Choroid plexus epithelial cell (primary cell): ENCODE measurements around the gene SF3A2.

Experiments used
- DNase-seq: peaks from one replicate; pipeline ENCODE4 v3.0.0-alpha.2; 2010; ENCODE audit warnings: low read depth
- H3K4me3 ChIP-seq: 2 replicates; pipeline ENCODE4 v1.5.1; 2011; ENCODE audit warnings: low read depth, mild to moderate bottlenecking, control low read depth, low read length, moderate library complexity
- CTCF ChIP-seq: conservative IDR thresholded peaks from 2 replicates; pipeline ENCODE4 v1.5.1; 2011; ENCODE audit warnings: low read depth, mild to moderate bottlenecking, control low read depth, inconsistent platforms, low read length, moderate library complexity

Gene SF3A2

GRCh38 chr19:2226840-2227360, 9.7 kb upstream of the SF3A2 start:
- H3K4me3 ChIP-seq, result no peak overlapping the region
- DNase-seq, result no peak
- no peak for TF ChIP-seq CTCF

- H3K4me3 ChIP-seq, result no peak overlapping the region
- no peak for TF ChIP-seq CTCF
- no peak for DNase-seq
These were observed 9.0 kb upstream of the SF3A2 start for GRCh38 chr19:2227415-2228156.

GRCh38 chr19:2228157-2229030, 8.2 kb upstream of the SF3A2 start:
- H3K4me3 ChIP-seq, result no peak overlapping the region
- TF ChIP-seq CTCF, result no peak
- no peak for DNase-seq

GRCh38 chr19:2229103-2230032, 7.3 kb upstream of the SF3A2 start:
- TF ChIP-seq CTCF, result no peak
- no peak for DNase-seq
- H3K4me3 ChIP-seq, result no peak overlapping the region

- no peak overlapping the region for H3K4me3 ChIP-seq
- no peak for DNase-seq
- TF ChIP-seq CTCF, result no peak
These were observed 6.5 kb upstream of the SF3A2 start for GRCh38 chr19:2230033-2230531.

- no peak for TF ChIP-seq CTCF
- no peak for DNase-seq
- H3K4me3 ChIP-seq, result no peak overlapping the region
These were observed 5.7 kb upstream of the SF3A2 start for GRCh38 chr19:2230807-2231533.
